Measurements from ENCODE around the gene EPHB2.
A peak's percentile ranks its signal among the peaks of the same experiment; 100 is the strongest.

Gene EPHB2

GRCh38 chr1:22861764-22862440 is 151.3 kb downstream of the EPHB2 start:
- in situ Hi-C loops (cut with MboI; ENCODE audit: low pct_unique_long_range_greater_than_20kb, low sequenced_read_pairs) = no loop called here
- peak; percentile 23 for DNase-seq

- in situ Hi-C loops (cut with MboI; ENCODE audit: low pct_unique_long_range_greater_than_20kb, low sequenced_read_pairs) = no loop called here
These were observed 152.1 kb downstream of the EPHB2 start for GRCh38 chr1:22862752-22863151.

GRCh38 chr1:22863766-22864165 is 153.1 kb downstream of the EPHB2 start:
- no peak for DNase-seq
- in situ Hi-C loops (cut with MboI; ENCODE audit: low pct_unique_long_range_greater_than_20kb, low sequenced_read_pairs) = no loop called here

More at GRCh38 chr1:22862752-22863151, 152.1 kb downstream of the EPHB2 start:
- no peak for DNase-seq

GRCh38 chr1:22864886-22865285 is 154.2 kb downstream of the EPHB2 start:
- in situ Hi-C loops (cut with MboI; ENCODE audit: low pct_unique_long_range_greater_than_20kb, low sequenced_read_pairs) = no loop called here
- DNase-seq = no peak

- in situ Hi-C loops (cut with MboI; ENCODE audit: low pct_unique_long_range_greater_than_20kb, low sequenced_read_pairs) = no loop called here
- no peak for DNase-seq
These were observed 155.1 kb downstream of the EPHB2 start for GRCh38 chr1:22865736-22866135.

- DNase-seq = no peak
- in situ Hi-C loops (cut with MboI; ENCODE audit: low pct_unique_long_range_greater_than_20kb, low sequenced_read_pairs) = no loop called here
These were observed 156.2 kb downstream of the EPHB2 start for GRCh38 chr1:22866868-22867267.

- in situ Hi-C loops (cut with MboI; ENCODE audit: low pct_unique_long_range_greater_than_20kb, low sequenced_read_pairs) = no loop called here
These were observed 157.7 kb downstream of the EPHB2 start for GRCh38 chr1:22868331-22868730.

GRCh38 chr1:22869325-22869724 is 158.7 kb downstream of the EPHB2 start:
- in situ Hi-C loops (cut with MboI; ENCODE audit: low pct_unique_long_range_greater_than_20kb, low sequenced_read_pairs) = no loop called here

More at GRCh38 chr1:22868331-22868730, 157.7 kb downstream of the EPHB2 start:
- no peak for DNase-seq

GRCh38 chr1:22870201-22870871 is 159.7 kb downstream of the EPHB2 start:
- DNase-seq = no peak
- in situ Hi-C loops (cut with MboI; ENCODE audit: low pct_unique_long_range_greater_than_20kb, low sequenced_read_pairs) = no loop called here

More at GRCh38 chr1:22869325-22869724, 158.7 kb downstream of the EPHB2 start:
- no peak for DNase-seq

- DNase-seq = no peak
- in situ Hi-C loops (cut with MboI; ENCODE audit: low pct_unique_long_range_greater_than_20kb, low sequenced_read_pairs) = no loop called here
These were observed 162.5 kb downstream of the EPHB2 start for GRCh38 chr1:22872981-22873664.

- in situ Hi-C loops (cut with MboI; ENCODE audit: low pct_unique_long_range_greater_than_20kb, low sequenced_read_pairs) = no loop called here
- DNase-seq = no peak
These were observed 164.1 kb downstream of the EPHB2 start for GRCh38 chr1:22874785-22875184.

GRCh38 chr1:22875241-22875640 is 164.6 kb downstream of the EPHB2 start:
- in situ Hi-C loops (cut with MboI; ENCODE audit: low pct_unique_long_range_greater_than_20kb, low sequenced_read_pairs) = no loop called here
- no peak for DNase-seq

GRCh38 chr1:22875841-22876240 is 165.2 kb downstream of the EPHB2 start:
- no peak for DNase-seq
- in situ Hi-C loops (cut with MboI; ENCODE audit: low pct_unique_long_range_greater_than_20kb, low sequenced_read_pairs) = no loop called here

GRCh38 chr1:22876359-22877111 is 165.9 kb downstream of the EPHB2 start:
- in situ Hi-C loops (cut with MboI; ENCODE audit: low pct_unique_long_range_greater_than_20kb, low sequenced_read_pairs) = no loop called here
- no peak for DNase-seq

- DNase-seq = no peak
- in situ Hi-C loops (cut with MboI; ENCODE audit: low pct_unique_long_range_greater_than_20kb, low sequenced_read_pairs) = no loop called here
These were observed 166.7 kb downstream of the EPHB2 start for GRCh38 chr1:22877112-22877915.

GRCh38 chr1:22877980-22878379 is 167.3 kb downstream of the EPHB2 start:
- in situ Hi-C loops (cut with MboI; ENCODE audit: low pct_unique_long_range_greater_than_20kb, low sequenced_read_pairs) = no loop called here

GRCh38 chr1:22878626-22879025 is 168.0 kb downstream of the EPHB2 start:
- in situ Hi-C loops (cut with MboI; ENCODE audit: low pct_unique_long_range_greater_than_20kb, low sequenced_read_pairs) = no loop called here
- DNase-seq = no peak

More at GRCh38 chr1:22877980-22878379, 167.3 kb downstream of the EPHB2 start:
- DNase-seq = no peak

GRCh38 chr1:22879445-22879844 is 168.8 kb downstream of the EPHB2 start:
- DNase-seq = no peak
- in situ Hi-C loops (cut with MboI; ENCODE audit: low pct_unique_long_range_greater_than_20kb, low sequenced_read_pairs) = no loop called here

- no peak for DNase-seq
- in situ Hi-C loops (cut with MboI; ENCODE audit: low pct_unique_long_range_greater_than_20kb, low sequenced_read_pairs) = no loop called here
These were observed 169.5 kb downstream of the EPHB2 start for GRCh38 chr1:22880174-22880601.
